G401 (cell line): ENCODE results near the gene PUS3. TPM values are rescaled to one million over a fixed set of nuclear protein-coding genes. Genes with fewer than 3 reads are reported as not detected.
"Not testable (repeated sequence)": the region's sequence is repeated elsewhere in the genome, so short reads cannot be mapped to it uniquely, and the experiment has no call there.

ENCODE experiments used
- DNase-seq: peaks from one replicate; pipeline ENCODE4 v3.0.0-alpha.2; 2015; ENCODE audit warnings: low spot score
- in situ Hi-C: cut with HindIII; loops from 2 replicates; pipeline ENCODE4 v1.10.0; 2016; ENCODE audit warnings: low sequenced_read_pairs, mixed read lengths
- total RNA-seq: library from RNA; depleted of rRNA; stranded (reverse); fragments of >200 nt; shearing (Covaris generic); gene quantifications from 2 replicates; pipeline ENCODE4 v1.2.3, GENCODE V29; 2014

PUS3 gene
- total RNA-seq, 1 experiment from 2014 or later: 16.3 TPM

GRCh38 chr11:125925247-125925740, 22.3 kb upstream of the PUS3 start:
- in situ Hi-C loops: loop anchor here (25.0 kb wide), 1 partner anchor 287 kb away; the partner anchor contains the start of genes FAM118B and RPUSD4
- DNase-seq: no peak

GRCh38 chr11:125924384-125925007, 21.5 kb upstream of the PUS3 start:
- no peak for DNase-seq
- in situ Hi-C loops: loop anchor here (25.0 kb wide), 1 partner anchor 288 kb away; the partner anchor contains the start of genes FAM118B and RPUSD4

- no peak for DNase-seq
- in situ Hi-C loops: no loop called here
These were observed 20.6 kb upstream of the PUS3 start for GRCh38 chr11:125923633-125924032.

GRCh38 chr11:125923012-125923579, 20.1 kb upstream of the PUS3 start:
- in situ Hi-C loops: no loop called here
- peak; percentile 93 for DNase-seq

- in situ Hi-C loops: no loop called here
- no peak for DNase-seq
These were observed 19.1 kb upstream of the PUS3 start for GRCh38 chr11:125922156-125922555.

- no peak for DNase-seq
- in situ Hi-C loops: no loop called here
These were observed 18.0 kb upstream of the PUS3 start for GRCh38 chr11:125921042-125921441.

- in situ Hi-C loops: no loop called here
- DNase-seq: no peak
These were observed 15.3 kb upstream of the PUS3 start for GRCh38 chr11:125918140-125918840.

- DNase-seq: no peak
- in situ Hi-C loops: no loop called here
These were observed 13.8 kb upstream of the PUS3 start for GRCh38 chr11:125916683-125917347.

GRCh38 chr11:125914601-125915000, 11.6 kb upstream of the PUS3 start:
- in situ Hi-C loops: not testable (repeated sequence)

GRCh38 chr11:125910226-125910849, 7.3 kb upstream of the PUS3 start:
- DNase-seq: peak; percentile 20
- in situ Hi-C loops: no loop called here

More at GRCh38 chr11:125914601-125915000, 11.6 kb upstream of the PUS3 start:
- DNase-seq: not testable (repeated sequence)

- in situ Hi-C loops: no loop called here
- DNase-seq: no peak
These were observed 1.7 kb upstream of the PUS3 start for GRCh38 chr11:125904678-125905077.

GRCh38 chr11:125903711-125904659, 979 bp upstream of the PUS3 start, which contains the start of gene DDX25:
Gene DDX25 (plus strand): TSS chr11:125904508. CDS start chr11:125904518, 10 bp downstream.
- DNase-seq: peak; percentile 78
- in situ Hi-C loops: no loop called here

GRCh38 chr11:125902277-125902926, 604 bp downstream of the PUS3 start:
- in situ Hi-C loops: no loop called here

GRCh38 chr11:125901872-125902271, 1.1 kb downstream of the PUS3 start:
- DNase-seq: no peak
- in situ Hi-C loops: no loop called here

More at GRCh38 chr11:125902277-125902926, 604 bp downstream of the PUS3 start:
- no peak for DNase-seq

GRCh38 chr11:125892994-125893393, 10.0 kb downstream of the PUS3 start:
- in situ Hi-C loops: no loop called here
- no peak for DNase-seq

- DNase-seq: no peak
- in situ Hi-C loops: no loop called here
These were observed 10.9 kb downstream of the PUS3 start for GRCh38 chr11:125892071-125892470.

GRCh38 chr11:125890447-125891100, 12.4 kb downstream of the PUS3 start:
- DNase-seq: no peak
- in situ Hi-C loops: no loop called here
